ENCODE results near the gene NDUFB10.

Gene NDUFB10

DNA sequence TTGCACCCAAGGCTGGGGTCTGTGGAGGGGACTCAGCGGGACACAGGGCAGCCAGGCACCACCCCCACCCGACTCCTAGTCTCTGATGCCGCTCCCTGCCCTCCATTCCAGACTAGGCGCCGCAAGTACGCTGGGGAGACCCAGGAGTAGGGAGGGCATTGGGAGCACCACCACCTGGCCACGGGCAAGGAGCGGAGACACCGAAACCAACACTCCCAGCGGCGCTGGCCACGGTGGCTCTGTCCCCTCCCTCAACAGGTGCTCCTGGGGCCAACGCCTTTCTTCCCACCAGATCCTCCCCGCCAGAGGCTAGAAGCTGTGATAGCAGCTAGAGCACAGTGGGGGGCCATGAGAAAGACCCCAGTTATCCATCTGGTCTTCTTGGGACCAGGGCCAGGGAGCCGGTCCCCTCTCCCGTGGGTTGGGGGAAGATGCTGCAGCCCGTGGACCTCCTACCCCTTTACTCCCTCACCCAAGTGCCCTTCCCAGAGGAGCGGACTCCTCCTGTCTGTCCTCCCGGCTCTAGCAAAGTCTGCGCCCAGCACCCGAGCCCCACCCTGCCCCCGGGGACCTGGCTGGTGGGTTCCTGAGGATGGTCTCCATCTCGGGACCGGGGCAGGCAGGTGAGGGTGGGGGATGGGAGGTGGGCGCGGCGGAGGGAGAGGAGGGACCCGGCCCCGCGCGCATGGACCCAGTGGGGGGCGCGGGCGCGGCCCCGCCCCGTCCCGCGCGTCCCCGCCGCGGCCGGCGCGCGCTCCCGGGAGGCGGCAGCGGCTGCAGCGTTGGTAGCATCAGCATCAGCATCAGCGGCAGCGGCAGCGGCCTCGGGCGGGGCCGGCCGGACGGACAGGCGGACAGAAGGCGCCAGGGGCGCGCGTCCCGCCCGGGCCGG, 30.1 kb downstream of the NDUFB10 start, which contains the start of gene SYNGR3:
TSS of gene SYNGR3 (plus strand) at position 762 of the 892 bp plus-strand sequence. CDS start 133 bp downstream, outside the sequence.
- no peak for DNase-seq

GRCh38 chr16:1990101-1990350, 30.7 kb downstream of the NDUFB10 start:
- DNase-seq = no peak

DNA sequence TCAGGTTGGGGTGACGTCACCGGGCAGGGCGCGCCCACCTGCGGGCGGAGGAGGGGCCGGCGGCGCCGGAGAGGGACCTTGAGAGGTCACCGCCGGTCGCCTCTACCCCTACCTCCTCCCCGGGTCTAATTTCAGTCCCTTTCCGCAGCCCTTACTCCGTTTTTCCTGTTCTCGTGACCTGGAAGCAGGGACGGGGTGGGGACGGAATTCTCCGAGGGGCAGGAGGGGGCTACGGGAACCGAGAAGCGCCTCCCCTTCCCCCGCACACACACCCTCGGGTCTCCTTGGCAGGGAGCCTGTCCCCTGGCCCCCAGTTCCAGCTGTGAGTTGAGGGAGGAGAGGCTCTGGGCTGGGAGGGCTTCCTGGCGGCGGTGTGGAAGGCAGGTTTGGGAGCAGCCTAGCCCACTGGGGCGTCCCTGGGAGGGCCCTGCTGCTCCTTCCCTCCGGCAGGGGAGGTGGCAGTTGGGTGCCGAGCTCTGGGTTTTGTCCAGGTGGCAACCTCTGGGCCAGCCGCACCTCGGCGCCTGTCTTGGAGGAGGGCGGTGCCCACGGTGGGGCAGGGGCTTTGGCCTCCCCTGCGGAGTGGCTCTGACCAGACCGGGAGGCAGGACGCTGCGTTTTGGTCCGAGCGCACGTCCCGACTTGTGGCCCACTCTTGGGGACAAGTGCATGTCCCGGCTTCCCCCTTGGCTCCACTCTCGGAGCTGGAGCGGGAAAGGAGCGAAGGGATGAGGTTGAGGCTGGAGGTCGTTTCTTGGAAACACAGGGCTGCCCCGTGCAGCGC, 31.2 kb downstream of the NDUFB10 start:
- DNase-seq = no peak

- no peak for DNase-seq
Observed at GRCh38 chr16:1991135-1991551, 31.8 kb downstream of the NDUFB10 start.

- DNase-seq = no peak
Observed at GRCh38 chr16:1991588-1991947, 32.2 kb downstream of the NDUFB10 start.

GRCh38 chr16:1991948-1992703, 32.8 kb downstream of the NDUFB10 start:
- DNase-seq = peak; percentile 52

DNA sequence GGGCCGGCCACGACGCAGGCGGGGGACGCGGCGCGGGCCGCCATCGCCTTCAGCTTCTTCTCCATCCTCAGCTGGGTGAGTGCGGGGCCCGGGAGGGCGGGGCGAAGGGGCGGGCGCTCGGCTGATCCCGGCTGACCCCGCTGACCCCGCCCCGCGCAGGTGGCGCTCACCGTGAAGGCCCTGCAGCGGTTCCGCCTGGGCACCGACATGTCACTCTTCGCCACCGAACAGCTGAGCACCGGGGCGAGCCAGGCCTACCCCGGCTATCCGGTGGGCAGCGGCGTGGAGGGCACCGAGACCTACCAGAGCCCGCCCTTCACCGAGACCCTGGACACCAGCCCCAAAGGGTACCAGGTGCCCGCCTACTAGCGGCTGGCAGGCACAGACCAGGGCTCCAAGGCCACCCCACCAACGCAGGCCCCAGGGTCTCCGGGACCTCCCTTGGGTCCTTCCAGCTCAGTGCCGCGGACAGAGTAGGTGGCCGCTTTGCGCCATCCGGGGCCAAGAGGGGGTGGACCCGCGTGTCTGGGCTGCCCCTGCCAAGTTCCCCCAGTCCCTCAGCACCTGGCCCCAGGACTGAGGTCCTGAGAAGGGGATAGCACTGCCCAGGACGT, 33.5 kb downstream of the NDUFB10 start:
- no peak for DNase-seq

DNA sequence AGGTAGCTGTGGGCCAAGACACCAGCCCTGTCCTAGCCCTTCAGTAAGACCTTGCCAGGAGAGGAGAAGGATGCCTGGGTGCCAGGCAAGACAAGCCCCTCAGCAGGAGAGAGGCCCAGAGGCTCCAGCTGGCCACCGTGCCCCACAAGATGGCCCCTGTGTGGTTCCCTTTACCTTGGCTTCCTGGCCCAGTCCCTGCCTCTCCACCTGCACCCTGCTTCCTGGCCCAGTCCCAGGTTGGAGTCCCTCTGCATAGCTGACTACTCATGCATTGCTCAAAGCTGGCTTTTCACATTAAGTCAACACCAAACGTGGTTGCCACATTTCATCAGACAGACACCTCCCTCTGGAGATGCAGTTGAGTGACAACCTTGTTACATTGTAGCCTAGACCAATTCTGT, 34.4 kb downstream of the NDUFB10 start:
- DNase-seq = no peak

- no peak for DNase-seq
Observed at GRCh38 chr16:1997494-1998359, 38.4 kb downstream of the NDUFB10 start.

- DNase-seq = no peak
Observed at GRCh38 chr16:1998360-1998835, 39.1 kb downstream of the NDUFB10 start.

DNA sequence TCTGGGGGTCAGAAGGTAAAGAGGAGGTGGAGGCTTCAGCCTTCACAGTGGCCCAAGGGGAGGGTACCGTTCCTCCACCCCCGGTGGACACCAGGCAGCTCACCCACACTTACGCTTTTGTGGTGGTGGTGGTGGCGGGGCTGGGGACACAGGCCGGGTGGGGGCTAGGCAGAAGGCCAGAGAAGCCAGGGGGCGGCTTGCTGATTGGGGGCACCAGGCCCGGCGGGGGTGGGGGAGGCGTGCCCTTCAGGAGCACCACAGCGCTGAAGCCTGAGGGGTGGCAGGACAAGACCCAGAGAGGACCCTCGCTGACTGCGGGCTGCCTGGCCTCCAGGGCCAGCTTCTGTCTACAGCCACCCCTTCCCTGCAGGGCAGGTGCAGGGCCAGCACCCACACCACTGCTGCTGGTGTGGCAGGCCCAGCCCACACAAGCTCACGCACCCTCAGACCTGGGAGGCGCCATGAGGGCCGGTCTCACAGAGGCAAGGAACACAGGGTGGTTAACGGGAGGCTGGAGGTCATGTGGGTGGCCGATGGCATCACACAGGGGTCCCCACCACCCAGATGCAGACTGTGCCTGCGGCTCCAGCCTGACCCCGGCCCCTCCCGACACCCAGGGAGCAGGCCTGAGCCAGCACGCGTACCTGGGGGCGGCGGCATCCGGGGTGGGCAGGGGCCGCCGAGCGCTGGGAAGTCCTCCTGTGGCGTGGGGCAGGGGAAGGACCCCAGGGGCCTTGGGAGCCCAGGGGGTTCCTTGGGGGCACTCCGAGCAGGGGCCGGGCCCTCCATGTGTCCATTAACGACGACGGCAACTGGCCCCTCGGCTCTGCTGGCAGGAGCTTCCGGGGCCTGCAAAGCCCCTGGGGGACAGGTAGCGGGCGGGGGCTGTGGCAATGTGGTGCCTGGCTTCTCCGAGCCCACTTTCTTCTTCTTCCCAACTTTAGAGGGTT, 39.8 kb downstream of the NDUFB10 start:
- DNase-seq = no peak

DNA sequence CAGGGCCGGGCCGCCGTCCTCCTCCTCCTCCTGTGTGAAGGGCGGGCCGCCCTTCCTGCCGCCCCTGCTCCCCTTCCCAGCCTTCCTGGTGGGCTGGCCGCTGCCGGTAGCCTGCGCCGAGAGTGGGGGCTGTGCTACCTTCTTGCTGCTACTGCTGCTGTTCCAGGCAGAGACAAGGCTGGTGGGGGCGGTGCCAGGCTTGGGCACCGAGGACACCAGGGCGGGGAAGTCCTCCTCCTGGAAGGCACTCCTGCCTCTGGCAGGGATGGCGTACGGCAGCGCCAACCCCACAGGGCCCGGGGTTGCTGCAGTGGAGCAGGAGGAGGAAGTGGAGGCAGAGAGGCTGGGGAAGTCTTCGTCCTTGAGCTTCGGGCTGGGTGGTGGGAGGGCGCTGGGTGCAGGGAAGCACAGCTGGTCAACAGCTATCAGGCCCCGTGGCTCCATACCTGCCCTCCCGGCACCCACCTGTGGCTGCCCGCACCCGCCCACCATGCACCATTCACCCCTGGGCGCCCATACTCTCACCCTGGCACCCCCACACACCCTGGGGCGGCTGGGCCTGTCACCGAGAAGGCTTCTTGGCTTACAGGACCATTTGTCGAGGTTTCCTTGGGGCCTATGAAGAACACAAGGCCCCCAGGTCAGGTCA, 40.7 kb downstream of the NDUFB10 start:
- DNase-seq = no peak

DNA sequence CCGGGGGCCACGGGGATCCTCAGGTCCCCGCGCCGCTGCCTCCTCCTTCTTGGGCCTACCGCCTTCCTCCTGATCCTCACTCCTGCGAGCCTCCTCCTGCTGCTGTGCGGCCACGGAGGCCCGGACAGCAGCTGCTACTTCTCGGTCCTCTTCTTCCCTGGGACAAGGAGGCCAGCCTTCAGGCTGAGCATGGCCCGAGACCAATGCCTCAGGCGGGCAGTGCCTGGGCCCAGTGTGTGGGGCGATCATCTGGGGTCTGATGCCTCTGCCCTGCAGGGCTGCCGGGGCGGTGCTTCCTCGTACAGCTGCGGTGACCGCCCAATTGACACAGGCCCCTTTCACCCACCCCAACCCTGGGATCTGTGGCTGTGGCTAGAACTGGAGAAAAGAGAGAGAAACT, 41.7 kb downstream of the NDUFB10 start:
- DNase-seq = no peak

DNA sequence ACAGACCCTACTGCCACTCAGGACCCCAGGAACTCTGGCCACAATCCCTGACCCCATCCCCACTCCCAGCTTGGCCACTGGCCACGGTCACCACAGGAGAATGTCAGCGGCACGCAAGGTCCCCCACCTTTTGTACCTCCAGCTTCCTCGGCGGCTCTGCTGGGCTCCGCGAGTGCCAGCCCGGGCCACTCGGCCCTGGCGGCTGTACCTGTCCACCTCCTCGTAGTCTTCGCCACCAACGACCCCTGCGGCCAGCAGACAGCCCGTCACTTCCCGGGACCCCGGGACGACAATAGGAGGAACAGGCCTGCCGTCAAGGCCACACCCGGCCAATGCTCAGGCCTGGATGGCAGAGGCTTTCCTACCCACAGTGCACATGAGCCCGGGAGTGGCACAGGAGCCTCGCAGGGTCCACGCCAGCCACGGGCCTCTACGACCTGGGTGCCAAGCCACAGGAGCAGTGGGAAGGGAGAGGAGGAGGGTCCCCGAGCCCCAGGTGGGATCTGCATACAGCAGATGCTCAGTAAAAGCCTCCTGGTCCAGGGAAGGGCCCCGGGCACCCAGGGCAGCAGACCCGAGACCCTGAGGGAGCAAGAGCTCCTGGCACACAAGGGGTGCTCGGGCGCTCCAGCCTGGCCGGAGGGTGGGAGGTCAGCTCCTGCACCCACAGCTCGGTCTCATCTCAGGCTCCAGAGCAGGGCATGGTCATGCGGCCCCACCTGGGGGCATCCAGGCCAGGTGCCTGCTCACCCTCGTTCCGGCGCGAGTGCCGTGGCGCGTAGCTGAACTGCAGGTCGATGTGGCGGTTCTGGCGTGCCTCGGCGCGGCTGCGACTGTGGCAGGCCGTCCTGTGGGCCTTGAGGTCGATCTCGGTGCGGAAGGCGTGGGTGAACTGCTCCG, 42.4 kb downstream of the NDUFB10 start:
- no peak for DNase-seq

GRCh38 chr16:2002406-2003230, 43.3 kb downstream of the NDUFB10 start:
- DNase-seq = no peak

GRCh38 chr16:2003231-2003826, 44.0 kb downstream of the NDUFB10 start:
- DNase-seq = no peak

- peak; percentile 78 for DNase-seq
Observed at GRCh38 chr16:2003827-2004641, 44.7 kb downstream of the NDUFB10 start.

Data from NCI-H774 (cell line).